HCT116 (cell line): ENCODE data around the gene GALE.

Experiments used
- CBX3 ChIP-seq: IDR thresholded peaks from 2 replicates; pipeline ENCODE4 v1.6.1; 2012; ENCODE audit warnings: low read depth
- CTCF ChIP-seq, 3 experiments: fragments of 200-600 bp in 1 of 3; sonication (generic) in 1 of 3; IDR thresholded peaks in 2 of 3; conservative IDR thresholded peaks in 1 of 3; 2 replicates each; pipeline ENCODE4 v1.5.1; 2012 to 2017; ENCODE audit warnings: low read depth in 2 of 3, low read length in 2 of 3, antibody characterized with exemption in 1 of 3, borderline replicate concordance in 1 of 3, control low read depth in 1 of 3, mild to moderate bottlenecking in 1 of 3, mixed read lengths in 1 of 3, mixed run types in 1 of 3, moderate library complexity in 1 of 3; ENCODE audit not compliant: insufficient read depth in 1 of 3
- FOSL1 ChIP-seq: IDR thresholded peaks from 2 replicates; pipeline ENCODE4 v1.6.1; 2012; ENCODE audit warnings: low read depth
- JUND ChIP-seq: IDR thresholded peaks from 2 replicates; pipeline ENCODE4 v1.6.1; 2012
- REST ChIP-seq: IDR thresholded peaks from 2 replicates; pipeline ENCODE4 v1.6.1; 2012; ENCODE audit warnings: low read depth

DNA sequence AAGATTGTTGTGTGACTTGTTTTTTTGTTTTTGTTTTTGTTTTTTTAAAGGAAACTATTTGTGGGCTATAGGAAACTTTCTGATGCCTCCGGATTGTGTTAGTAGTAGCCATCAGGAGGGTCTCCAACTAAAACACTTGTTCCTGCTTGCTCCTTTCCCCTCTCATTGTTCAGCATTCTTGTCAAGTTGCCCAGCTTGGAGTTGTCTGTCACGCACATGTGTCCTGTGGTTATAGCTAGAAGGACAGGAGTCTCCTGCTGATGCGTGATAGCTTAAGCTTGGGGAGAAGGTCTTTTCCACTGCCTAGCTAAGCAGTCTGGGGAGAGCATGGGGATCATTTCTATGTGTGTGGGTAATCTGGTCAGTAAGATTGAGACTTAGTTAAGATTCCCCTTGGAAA is 12.9 kb downstream of the GALE start:
- no peak for TF ChIP-seq REST
- no peak for TF ChIP-seq JUND
- no peak for TF ChIP-seq CTCF (IDR thresholded peaks at IDR 0.05 in 2 of 3, conservative IDR thresholded peaks at IDR 0.05 in 1 of 3; ENCODE audit: borderline replicate concordance in 1 of 3, insufficient read depth in 1 of 3, low read depth in 2 of 3, low read length in 2 of 3)
- no peak for TF ChIP-seq FOSL1
- no peak for TF ChIP-seq CBX3
